Brain microvascular endothelial cell (primary cell): ENCODE data around the gene NLRP5.

Source experiments
- DNase-seq: peaks from one replicate; pipeline ENCODE4 v3.0.0-alpha.2; 2020
- H3K27ac ChIP-seq: fragments of 250-450 bp; sonication (Bioruptor Pico); 2 replicates; pipeline ENCODE4 v1.5.1; 2020; ENCODE audit warnings: mild to moderate bottlenecking, moderate library complexity
- H3K27me3 ChIP-seq: fragments of 250-450 bp; sonication (Bioruptor Pico); replicated peaks from 2 replicates; pipeline ENCODE4 v1.5.1; 2020; ENCODE audit warnings: mild to moderate bottlenecking
- H3K36me3 ChIP-seq: fragments of 250-450 bp; sonication (Bioruptor Pico); replicated peaks from 2 replicates; pipeline ENCODE4 v1.5.1; 2020; ENCODE audit warnings: mild to moderate bottlenecking
- H3K4me3 ChIP-seq: 2 replicates; pipeline ENCODE4 v1.5.1; 2011; ENCODE audit warnings: low read depth, mild to moderate bottlenecking, control low read depth, low read length, moderate library complexity
- in situ Hi-C: cut with HindIII; loops from 2 replicates; pipeline ENCODE4 v1.10.0; 2017; ENCODE audit warnings: low sequenced_read_pairs, low pct_ligation_motif_present
- TF ChIP-seq, protein P1 (sequence below): IDR thresholded peaks from 2 replicates; pipeline ENCODE4 v1.5.1; 2011; ENCODE audit warnings: low read depth, mild to moderate bottlenecking, moderate library complexity, low read length, control low read depth, inconsistent platforms; ENCODE audit errors: missing control alignments

NLRP5 gene

DNA sequence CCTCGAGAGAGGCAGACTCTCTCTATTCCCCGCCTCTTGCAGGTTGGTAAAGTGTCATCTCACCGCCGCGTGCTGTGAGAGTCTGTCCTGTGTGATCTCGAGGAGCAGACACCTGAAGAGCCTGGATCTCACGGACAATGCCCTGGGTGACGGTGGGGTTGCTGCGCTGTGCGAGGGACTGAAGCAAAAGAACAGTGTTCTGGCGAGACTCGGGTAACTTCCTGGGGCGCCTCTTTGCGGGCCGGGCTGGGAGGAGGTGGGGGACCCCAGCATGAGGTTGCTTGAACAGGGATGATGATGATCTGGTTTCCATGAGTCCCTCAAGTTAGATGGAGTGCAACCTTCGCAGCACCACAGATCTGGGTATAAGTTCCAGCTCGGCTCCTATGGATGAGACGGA lies 67.0 kb downstream of the NLRP5 start:
- in situ Hi-C loops = no loop called here
- H3K27ac ChIP-seq = no peak overlapping the region
- DNase-seq = no peak
- H3K4me3 ChIP-seq = no peak overlapping the region
- H3K27me3 ChIP-seq = no peaks in the 10 kb centered on the region
- TF ChIP-seq, protein P1, sequence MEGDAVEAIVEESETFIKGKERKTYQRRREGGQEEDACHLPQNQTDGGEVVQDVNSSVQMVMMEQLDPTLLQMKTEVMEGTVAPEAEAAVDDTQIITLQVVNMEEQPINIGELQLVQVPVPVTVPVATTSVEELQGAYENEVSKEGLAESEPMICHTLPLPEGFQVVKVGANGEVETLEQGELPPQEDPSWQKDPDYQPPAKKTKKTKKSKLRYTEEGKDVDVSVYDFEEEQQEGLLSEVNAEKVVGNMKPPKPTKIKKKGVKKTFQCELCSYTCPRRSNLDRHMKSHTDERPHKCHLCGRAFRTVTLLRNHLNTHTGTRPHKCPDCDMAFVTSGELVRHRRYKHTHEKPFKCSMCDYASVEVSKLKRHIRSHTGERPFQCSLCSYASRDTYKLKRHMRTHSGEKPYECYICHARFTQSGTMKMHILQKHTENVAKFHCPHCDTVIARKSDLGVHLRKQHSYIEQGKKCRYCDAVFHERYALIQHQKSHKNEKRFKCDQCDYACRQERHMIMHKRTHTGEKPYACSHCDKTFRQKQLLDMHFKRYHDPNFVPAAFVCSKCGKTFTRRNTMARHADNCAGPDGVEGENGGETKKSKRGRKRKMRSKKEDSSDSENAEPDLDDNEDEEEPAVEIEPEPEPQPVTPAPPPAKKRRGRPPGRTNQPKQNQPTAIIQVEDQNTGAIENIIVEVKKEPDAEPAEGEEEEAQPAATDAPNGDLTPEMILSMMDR = no peak
- no peaks in the 10 kb centered on the region for H3K36me3 ChIP-seq

DNA sequence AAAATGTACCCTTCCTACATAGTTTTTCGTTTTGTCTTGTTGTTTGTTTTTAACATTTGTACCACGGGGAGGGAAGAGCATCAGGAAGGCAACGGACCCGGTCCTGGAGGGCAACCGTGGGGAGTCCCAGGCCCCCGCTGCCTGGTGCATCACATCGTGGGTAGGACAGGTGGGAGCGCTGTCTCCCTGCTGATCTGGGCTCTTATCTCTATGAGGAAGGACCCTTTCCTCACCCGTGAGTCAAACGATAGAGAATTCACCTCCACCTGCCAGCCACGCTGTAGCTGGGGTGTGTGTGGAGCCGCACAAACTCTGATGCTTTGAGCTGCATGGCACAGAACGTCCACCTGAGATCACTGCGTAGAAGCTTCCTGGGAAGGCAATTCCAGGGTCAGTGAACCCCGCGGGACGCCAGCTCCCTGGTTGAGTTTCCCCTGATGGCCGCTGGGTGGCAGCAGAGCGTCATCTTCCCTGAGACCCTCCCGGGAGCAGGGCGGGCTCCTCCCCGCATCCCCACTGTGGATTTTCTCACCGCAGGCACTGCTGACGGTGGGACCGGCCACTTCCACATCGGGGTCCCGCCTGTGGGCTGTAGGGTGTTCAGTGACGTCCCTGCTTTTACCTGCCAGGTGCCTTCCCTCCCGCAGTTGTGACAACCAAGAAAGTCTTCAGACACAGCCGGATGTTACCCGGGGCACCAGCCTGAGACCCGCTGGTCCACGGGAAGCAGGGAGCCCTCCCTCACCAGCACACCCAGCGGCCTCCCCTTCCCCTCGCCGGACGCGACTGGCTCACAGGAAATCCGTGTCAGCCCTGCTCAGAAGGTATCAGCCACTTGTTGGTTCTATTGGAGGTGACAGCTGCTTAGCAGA lies 79.8 kb downstream of the NLRP5 start:
- Histone ChIP-seq H3K27me3 (no peaks in the 10 kb centered on the region), H3K4me3 (peak overlapping the region; percentile 20), H3K36me3 (no peaks in the 10 kb centered on the region), H3K27ac (no peak overlapping the region)
- TF ChIP-seq, protein P1 = peak; percentile 92
- in situ Hi-C loops = no loop called here
- peak; percentile 34 for DNase-seq

DNA sequence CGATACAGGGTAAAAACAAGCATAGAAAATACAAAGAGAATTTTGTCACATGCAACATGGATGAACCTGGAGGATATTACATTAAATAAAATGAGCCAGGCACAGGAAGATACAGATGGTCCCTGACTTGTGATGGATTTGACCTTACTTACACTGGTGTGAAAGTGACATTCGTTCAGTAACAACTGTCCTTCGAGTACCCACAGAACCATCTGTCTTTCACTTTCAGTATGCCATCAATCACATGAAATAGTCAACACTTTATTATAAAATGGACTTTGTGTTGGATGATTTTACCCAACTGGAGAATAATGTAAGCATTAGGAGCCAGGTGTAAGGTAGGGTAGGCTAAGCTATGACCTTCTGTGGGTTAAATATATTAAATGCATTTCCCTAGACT lies 83.1 kb downstream of the NLRP5 start:
- TF ChIP-seq, protein P1 = no peak
- DNase-seq = no peak
- Histone ChIP-seq H3K36me3 (no peaks in the 10 kb centered on the region), H3K27me3 (no peaks in the 10 kb centered on the region), H3K27ac (no peak overlapping the region), H3K4me3 (no peak overlapping the region)
- in situ Hi-C loops = no loop called here

DNA sequence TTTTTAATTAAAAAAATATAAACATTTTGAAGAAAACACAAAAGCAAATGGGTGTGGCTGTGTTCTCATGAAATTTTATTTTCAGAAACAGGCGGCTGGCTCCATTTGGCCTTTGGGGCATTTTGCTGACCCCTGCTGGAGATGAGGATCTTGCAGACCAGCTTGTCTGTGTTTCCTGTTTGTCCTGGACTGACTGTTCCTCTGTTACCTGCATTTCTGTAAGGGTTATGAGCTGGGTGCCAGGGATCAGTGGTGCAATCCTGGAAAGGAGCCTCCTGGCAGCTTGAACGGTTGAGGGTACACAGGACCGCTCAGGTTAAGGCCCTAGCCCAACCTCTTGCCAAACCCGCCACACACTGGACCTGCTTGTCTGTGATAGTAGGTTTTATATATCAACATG lies 84.6 kb downstream of the NLRP5 start:
- TF ChIP-seq, protein P1 = peak; percentile 37
- no peaks in the 10 kb centered on the region for H3K27me3 ChIP-seq
- no peak overlapping the region for H3K4me3 ChIP-seq
- in situ Hi-C loops = no loop called here
- H3K36me3 ChIP-seq = no peaks in the 10 kb centered on the region
- no peak for DNase-seq
- no peak overlapping the region for H3K27ac ChIP-seq

DNA sequence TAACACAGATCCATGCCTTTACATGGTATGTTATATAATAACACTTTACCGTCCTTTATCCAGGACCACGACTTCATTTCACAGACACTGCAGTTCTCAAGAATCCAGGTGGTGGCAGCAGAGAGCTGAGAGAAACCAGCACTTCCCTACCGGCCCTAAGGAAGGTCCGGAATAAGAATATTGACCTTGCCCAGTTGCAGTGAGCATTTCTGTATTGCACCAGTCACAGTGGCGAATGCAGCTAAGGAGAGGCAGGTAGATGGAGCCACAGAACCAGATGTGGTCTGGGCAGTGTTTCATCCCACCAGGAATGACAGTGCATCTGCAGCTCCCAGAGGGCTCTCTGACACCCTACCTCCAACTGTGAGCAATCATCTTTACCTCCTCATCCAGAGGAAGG lies 89.9 kb downstream of the NLRP5 start:
- H3K27ac ChIP-seq = no peak overlapping the region
- TF ChIP-seq, protein P1 = peak; percentile 90
- no peak overlapping the region for H3K4me3 ChIP-seq
- peak; percentile 49 for DNase-seq
- in situ Hi-C loops = no loop called here
- H3K36me3 ChIP-seq = no peaks in the 10 kb centered on the region
- H3K27me3 ChIP-seq = no peaks in the 10 kb centered on the region
